SJSA1 (cell line): Measurements from ENCODE around the gene PATZ1. TPM values are rescaled to one million over a fixed set of nuclear protein-coding genes. Genes with fewer than 3 reads are reported as not detected.
"Not testable (repeated sequence)": the region's sequence is repeated elsewhere in the genome, so short reads cannot be mapped to it uniquely, and the experiment has no call there.

Source experiments
- DNase-seq, 2 experiments: peaks; one replicate each; pipeline ENCODE4 v3.0.0-alpha.2; 2015 to 2020; ENCODE audit warnings: low spot score in 2 of 2, low read depth in 1 of 2
- H3K27ac ChIP-seq: fragments of 250-450 bp; sonication (Bioruptor Pico); 2 replicates; pipeline ENCODE4 v1.5.1; 2020; ENCODE audit warnings: mild to moderate bottlenecking, moderate library complexity
- H3K27me3 ChIP-seq: fragments of 250-450 bp; sonication (Bioruptor Pico); replicated peaks from 2 replicates; pipeline ENCODE4 v1.5.1; 2020; ENCODE audit warnings: mild to moderate bottlenecking, moderate library complexity
- H3K36me3 ChIP-seq: fragments of 250-450 bp; sonication (Bioruptor Pico); 2 replicates; pipeline ENCODE4 v1.5.1; 2020; ENCODE audit warnings: mild to moderate bottlenecking
- H3K4me1 ChIP-seq: fragments of 250-450 bp; sonication (Bioruptor Pico); replicated peaks from 2 replicates; pipeline ENCODE4 v1.6.1; 2021; ENCODE audit warnings: mild to moderate bottlenecking
- H3K4me3 ChIP-seq: fragments of 250-450 bp; sonication (Bioruptor Pico); 2 replicates; pipeline ENCODE4 v1.5.1; 2020; ENCODE audit warnings: mild to moderate bottlenecking
- H3K9me3 ChIP-seq: fragments of 250-450 bp; sonication (Bioruptor Pico); replicated peaks from 2 replicates; pipeline ENCODE4 v1.5.1; 2020; ENCODE audit warnings: mild to moderate bottlenecking
- total RNA-seq: library from RNA; depleted of rRNA; stranded (reverse); fragments of >200 nt; shearing (Covaris generic); gene quantifications from 2 replicates; pipeline ENCODE4 v1.2.3, GENCODE V29; 2014

The PATZ1 gene
- total RNA-seq, 1 experiment from 2014 or later, result 14.7 TPM

DNA sequence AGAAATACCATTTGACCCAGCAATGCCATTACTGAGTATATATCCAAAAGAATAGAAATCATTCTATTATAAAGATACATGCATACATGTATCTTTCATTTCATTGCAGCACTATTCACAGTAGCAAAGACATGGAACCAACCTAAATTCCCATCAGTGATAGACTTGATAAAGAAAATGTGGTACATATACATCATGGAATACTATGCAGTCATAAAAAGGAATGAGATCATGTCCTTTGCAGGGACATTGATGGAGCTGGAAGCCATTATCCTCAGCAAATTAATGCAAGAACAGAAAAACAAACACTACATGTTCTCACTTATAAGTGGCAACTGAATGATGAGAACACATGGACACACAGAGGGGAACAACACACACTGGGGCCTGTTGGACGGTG, 31.9 kb downstream of the PATZ1 start:
- H3K36me3 ChIP-seq, result not testable (repeated sequence)

DNA sequence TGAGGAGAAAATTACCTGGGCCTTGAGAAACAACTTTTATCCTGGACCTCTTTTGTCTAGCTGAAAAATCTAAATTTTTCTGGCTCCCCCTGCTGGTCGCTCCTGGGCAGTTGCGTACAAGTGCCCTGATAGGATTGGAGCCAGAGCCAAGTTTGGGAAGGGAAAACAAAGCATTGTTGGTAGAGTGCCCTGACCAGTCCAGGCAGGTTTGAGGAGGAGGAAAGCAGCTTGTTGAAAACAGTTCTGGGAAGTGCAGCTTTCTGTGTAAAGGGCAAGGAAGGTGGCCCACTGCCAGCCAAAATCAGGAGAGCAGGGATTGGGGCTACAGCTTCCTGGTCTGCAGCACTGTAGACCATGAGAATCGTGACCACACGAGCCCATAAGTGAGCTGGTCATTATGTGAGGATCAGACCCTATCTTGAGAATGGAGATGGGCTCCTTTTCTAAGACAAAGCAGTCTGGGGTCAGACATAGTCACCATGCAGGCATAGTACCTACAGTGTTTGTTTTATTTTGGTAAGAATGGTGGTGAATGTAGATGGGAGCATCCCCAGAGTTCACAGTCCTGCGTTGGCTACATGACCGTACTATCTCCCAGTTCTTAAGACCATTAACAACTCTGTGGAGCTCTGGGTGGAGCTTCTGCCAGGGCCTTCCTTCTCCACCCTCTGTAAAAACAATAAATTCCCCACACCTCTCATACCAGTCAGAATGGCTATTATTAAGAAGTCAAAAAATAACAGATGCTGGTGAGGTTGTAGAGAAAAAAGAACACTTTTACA, 32.6 kb downstream of the PATZ1 start:
- peak; percentile 42 to 56 for DNase-seq
- Histone ChIP-seq H3K36me3 (no peaks in the 10 kb centered on the region), H3K9me3 (peaks cover 3% of the 10 kb centered on the region; the same call in 1 of the 2 replicates), H3K27me3 (no peaks in the 10 kb centered on the region), H3K27ac (no peak overlapping the region), H3K4me3 (no peak overlapping the region), H3K4me1 (no peaks in the 10 kb centered on the region; the same call in 1 of the 2 replicates)

More for the DNA sequence above, 31.9 kb downstream of the PATZ1 start:
- H3K27me3 ChIP-seq, H3K4me3 ChIP-seq, H3K9me3 ChIP-seq, H3K4me1 ChIP-seq, H3K27ac ChIP-seq, DNase-seq: not testable (repeated sequence)

DNA sequence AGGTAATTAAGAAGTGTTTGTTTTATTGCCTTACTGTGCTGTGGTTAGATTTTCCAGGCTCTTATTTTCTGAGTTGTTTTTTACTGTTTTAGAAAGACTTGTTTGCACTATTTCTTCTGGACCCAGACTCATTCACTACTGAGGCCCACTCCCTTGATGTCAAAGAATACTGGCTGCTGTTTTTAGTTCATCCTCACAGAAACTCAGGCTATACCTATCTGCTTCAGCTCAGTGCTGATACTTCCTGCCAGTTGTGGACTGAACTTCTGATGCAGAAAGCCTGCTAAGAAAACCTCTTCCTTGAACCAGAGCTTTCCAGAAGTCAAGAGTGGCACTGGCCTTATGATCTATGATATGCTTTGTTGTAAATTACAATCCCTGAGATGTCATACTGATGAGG, 38.0 kb downstream of the PATZ1 start:
- H3K9me3 ChIP-seq, result no peaks in the 10 kb centered on the region
- H3K27me3 ChIP-seq, result no peaks in the 10 kb centered on the region
- DNase-seq, result no peak
- H3K4me1 ChIP-seq, result no peaks in the 10 kb centered on the region
- H3K4me3 ChIP-seq, result no peak overlapping the region
- no peak overlapping the region for H3K27ac ChIP-seq
- no peaks in the 10 kb centered on the region for H3K36me3 ChIP-seq

DNA sequence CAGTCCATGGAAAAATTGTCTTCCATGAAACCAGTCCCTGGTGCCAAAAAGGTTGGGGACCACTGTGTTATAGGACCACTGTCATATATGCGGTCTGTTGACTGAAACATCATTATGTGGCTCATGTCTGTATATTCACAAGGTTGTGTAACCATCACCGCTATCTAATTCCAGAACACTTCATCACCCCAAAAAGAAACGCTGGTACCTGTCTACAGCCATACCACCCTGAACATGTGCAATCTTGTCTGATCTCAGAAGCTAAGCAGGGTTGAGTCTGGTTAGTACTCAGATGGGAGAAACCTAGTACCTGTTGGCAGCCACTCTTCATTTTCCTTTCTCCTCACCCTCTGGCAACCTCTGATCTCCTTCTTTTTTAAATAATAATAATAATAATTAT, 41.0 kb downstream of the PATZ1 start:
- H3K4me1 ChIP-seq, result no peaks in the 10 kb centered on the region
- no peaks in the 10 kb centered on the region for H3K9me3 ChIP-seq
- no peak overlapping the region for H3K27ac ChIP-seq
- H3K36me3 ChIP-seq, result no peaks in the 10 kb centered on the region
- DNase-seq, result no peak
- peaks cover 9% of the 10 kb centered on the region for H3K27me3 ChIP-seq
- H3K4me3 ChIP-seq, result no peak overlapping the region

DNA sequence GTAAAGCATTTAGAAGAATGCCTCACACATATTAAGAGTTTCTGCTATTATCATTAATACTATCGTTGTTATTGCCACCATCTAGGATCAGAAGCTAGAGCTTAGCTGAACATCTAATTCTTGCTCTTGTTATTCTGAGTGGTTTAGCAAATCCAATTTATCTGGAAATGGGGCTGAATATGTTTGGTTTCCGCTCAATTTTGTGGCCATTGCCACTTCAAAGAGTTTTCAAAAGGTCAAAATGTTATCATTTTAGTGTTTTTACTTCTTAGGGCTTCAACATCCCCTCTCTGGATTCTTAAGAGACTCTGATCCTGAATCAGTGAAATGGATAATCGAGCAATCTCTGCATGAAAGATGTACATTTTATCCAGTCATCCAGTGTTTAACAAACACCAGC, 43.6 kb downstream of the PATZ1 start:
- Histone ChIP-seq H3K27ac (no peak overlapping the region), H3K36me3 (no peaks in the 10 kb centered on the region), H3K9me3 (no peaks in the 10 kb centered on the region), H3K4me3 (no peak overlapping the region), H3K27me3 (peaks cover 9% of the 10 kb centered on the region), H3K4me1 (no peaks in the 10 kb centered on the region)
- DNase-seq, result no peak

DNA sequence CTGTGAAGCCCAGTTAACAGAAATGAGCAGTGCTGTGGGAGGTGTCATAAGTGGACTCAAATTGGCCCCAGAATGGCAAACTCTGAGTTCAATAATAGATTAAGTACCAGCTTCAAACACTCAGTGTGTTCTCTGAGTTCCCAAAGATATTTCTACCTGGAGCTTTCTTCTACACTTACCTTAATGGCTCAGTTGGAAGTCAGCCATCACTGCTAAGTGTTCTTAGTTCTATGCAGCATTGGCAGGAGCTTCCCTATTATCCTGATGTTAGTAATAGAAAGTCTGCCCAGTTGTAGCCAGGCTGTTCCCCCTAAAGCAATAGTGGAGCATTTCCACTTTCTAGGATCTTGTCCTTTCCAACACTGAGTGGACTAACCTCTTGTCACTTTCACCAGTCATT, 44.1 kb downstream of the PATZ1 start:
- no peak for DNase-seq
- Histone ChIP-seq H3K27ac (no peak overlapping the region), H3K36me3 (no peaks in the 10 kb centered on the region), H3K4me3 (no peak overlapping the region), H3K27me3 (peaks cover 9% of the 10 kb centered on the region), H3K9me3 (no peaks in the 10 kb centered on the region), H3K4me1 (no peaks in the 10 kb centered on the region)

DNA sequence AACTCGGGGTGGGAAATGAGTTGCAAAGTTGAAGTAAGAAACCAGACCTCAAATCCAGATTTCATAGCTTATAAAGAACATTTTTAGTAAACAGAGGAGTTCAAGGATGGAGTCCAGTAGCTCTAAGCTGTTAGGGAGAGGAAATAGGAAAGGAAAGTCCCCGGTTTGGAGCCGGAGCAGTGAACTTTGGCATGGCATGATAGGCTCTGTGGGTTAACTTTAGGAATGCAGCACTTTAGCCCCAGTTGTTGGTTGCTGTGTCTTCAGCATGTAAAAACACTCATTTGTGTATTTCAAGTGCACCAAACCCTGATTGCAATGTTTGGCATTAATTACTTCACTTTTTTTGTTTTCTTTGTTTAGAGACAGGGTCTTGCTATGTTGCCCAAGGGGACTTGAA, 45.2 kb downstream of the PATZ1 start:
- no peak for DNase-seq
- no peak overlapping the region for H3K27ac ChIP-seq
- H3K36me3 ChIP-seq, result no peaks in the 10 kb centered on the region
- H3K27me3 ChIP-seq, result peaks cover 9% of the 10 kb centered on the region
- no peaks in the 10 kb centered on the region for H3K4me1 ChIP-seq
- H3K4me3 ChIP-seq, result no peak overlapping the region
- H3K9me3 ChIP-seq, result no peaks in the 10 kb centered on the region

DNA sequence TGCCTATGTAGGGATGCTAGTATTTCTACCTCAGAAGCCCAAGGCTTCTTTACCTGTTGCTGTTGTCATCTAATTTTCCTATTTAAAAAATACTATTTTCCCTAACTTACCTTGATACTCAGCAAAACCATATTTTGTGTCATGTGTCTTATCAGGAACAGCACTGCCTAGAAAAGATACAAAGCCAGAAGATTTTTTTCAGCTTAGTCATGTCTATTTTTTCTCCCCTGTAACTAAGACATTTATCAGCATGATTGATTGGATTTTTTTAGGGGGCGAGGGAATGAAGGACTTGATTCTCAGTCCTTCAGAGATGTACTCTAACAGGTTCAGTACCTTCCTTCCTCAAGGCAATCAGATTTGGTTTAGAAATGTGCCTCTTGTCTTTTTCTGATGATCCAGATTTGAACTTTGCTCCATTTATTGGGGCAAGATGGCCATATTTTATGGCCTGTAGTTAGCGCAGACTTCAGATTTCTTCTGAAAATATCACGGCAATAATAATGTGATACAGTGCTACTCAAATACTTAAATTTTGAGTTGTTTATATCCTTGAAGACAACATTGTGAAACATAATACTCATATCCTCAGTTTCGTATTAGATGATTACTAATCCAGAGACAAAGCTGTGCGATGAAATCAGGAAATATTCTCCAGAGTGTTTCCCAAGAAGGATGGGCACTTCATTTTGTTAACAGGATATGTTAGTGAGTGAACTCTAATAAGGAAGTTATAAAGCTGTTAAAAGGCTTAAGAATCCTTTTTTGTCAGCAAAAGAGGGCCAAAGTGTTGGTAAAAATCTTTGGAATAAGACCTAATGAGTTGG, 50.1 kb downstream of the PATZ1 start:
- DNase-seq, result no peak
- H3K4me1 ChIP-seq, result peaks cover 13% of the 10 kb centered on the region
- no peak overlapping the region for H3K27ac ChIP-seq
- no peaks in the 10 kb centered on the region; the same call in 1 of the 2 replicates for H3K27me3 ChIP-seq
- no peaks in the 10 kb centered on the region for H3K36me3 ChIP-seq
- H3K4me3 ChIP-seq, result no peak overlapping the region
- no peaks in the 10 kb centered on the region for H3K9me3 ChIP-seq

DNA sequence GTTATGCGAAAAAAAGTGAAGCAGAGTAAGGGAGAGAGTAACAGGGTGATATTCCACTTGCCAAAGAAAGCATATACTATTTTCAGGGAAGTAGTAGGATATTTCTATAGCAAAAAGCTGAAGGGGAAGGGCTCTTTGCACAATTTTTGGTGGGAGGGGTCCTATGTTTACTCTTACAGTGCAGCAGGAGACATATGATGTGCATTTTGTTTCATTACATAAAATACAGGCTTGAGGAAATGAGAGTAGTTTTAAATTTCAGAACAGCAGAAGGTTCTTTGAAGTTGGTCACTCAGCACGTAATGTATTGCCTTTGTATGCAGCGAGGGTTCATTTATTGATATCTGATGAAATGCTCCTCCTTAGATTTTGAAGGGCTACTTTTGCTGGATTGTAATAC, 50.8 kb downstream of the PATZ1 start:
- no peak overlapping the region for H3K4me3 ChIP-seq
- H3K27me3 ChIP-seq, result no peaks in the 10 kb centered on the region
- H3K27ac ChIP-seq, result no peak overlapping the region
- no peak for DNase-seq
- H3K4me1 ChIP-seq, result peaks cover 16% of the 10 kb centered on the region
- no peaks in the 10 kb centered on the region for H3K36me3 ChIP-seq
- H3K9me3 ChIP-seq, result no peaks in the 10 kb centered on the region

DNA sequence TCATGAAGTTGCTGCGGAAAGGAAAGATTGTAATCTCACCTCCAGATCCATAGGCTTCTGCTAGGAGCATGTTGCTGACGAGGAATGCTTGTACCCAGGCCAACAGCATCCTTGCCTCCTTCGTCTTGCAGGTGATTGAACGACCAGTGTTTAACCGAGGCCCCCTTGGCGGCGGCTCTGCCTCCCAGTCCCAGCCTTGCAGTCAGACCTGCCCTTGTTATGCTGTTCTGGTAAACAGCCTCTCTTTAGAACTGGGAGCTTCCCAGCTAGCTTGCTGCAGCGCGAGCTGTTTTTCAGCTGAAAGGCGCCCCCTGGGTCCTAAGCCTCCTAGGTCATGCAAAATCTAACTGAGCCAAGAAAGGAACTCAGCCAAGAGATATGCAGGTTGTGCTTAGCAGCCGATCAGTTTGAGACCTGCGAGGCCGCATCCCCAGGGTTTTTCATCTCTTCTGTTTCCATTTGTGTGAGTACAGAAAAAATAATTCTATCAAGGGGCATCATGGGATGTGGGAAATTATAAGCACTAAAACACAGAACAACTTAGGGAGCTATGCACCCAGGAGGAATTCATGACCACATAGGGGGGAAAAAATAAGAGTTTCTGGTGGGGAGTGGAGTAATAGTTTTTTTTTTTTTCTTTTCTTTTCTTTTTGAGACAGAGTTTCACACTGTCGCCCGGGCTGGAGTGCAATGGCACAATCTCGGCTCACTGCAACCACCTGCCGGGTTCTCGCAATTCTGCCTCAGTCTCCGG, 53.7 kb downstream of the PATZ1 start, which contains the start of gene PIK3IP1:
PIK3IP1 (minus strand) TSS at position 253 of the 754 bp plus-strand sequence; CDS start at position 109, 144 bp downstream.
- Histone ChIP-seq H3K9me3 (no peaks in the 10 kb centered on the region), H3K4me1 (peaks cover 16% of the 10 kb centered on the region), H3K27me3 (no peaks in the 10 kb centered on the region), H3K4me3 (peak within 1 kb of the TSS; percentile 19), H3K36me3 (no peaks in the 10 kb centered on the region), H3K27ac (no peak within 1 kb of the TSS)
- DNase-seq, result peak; percentile 65 to 81

DNA sequence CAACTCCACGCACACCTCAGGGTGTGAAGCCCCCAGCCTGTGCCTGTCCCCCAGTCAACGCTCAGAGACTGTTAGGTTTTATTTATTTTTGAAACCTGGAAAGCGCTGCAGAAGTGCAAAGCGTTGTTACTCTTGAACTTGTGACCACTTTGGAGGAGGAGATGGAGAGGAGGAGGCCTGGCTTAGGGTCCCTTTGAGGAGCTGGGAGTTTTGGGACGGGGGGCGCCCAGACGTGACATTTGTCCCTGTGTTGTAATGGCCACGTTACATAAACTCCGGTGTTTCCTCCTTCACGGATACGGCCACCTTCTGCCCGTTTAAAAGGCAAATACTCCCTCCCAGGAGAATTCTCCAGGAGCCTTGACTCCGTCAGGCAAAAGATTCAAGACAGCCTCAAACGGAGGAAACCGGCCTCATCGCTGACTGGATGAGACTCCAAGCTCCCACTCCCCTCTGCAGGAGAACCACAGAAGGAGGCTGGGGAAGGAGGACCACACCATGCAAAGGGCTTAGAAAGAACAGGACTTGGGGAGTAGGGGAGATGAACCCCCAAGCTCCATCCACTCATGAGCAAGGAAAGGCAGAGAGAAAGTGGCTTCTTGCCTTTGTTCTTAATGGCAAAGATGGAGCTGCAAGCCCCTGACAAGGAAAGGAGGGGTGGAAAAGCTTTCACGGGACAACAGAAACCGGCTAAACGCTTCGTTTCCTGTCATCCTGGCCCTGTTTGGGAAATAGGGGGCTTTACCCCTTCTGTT, 54.5 kb downstream of the PATZ1 start:
- no peaks in the 10 kb centered on the region for H3K27me3 ChIP-seq
- no peaks in the 10 kb centered on the region for H3K9me3 ChIP-seq
- H3K4me1 ChIP-seq, result peaks cover 16% of the 10 kb centered on the region
- DNase-seq, result peak in 1 of 2 experiments; percentile 29
- no peak overlapping the region for H3K27ac ChIP-seq
- H3K4me3 ChIP-seq, result peak overlapping the region; percentile 19
- H3K36me3 ChIP-seq, result no peaks in the 10 kb centered on the region

DNA sequence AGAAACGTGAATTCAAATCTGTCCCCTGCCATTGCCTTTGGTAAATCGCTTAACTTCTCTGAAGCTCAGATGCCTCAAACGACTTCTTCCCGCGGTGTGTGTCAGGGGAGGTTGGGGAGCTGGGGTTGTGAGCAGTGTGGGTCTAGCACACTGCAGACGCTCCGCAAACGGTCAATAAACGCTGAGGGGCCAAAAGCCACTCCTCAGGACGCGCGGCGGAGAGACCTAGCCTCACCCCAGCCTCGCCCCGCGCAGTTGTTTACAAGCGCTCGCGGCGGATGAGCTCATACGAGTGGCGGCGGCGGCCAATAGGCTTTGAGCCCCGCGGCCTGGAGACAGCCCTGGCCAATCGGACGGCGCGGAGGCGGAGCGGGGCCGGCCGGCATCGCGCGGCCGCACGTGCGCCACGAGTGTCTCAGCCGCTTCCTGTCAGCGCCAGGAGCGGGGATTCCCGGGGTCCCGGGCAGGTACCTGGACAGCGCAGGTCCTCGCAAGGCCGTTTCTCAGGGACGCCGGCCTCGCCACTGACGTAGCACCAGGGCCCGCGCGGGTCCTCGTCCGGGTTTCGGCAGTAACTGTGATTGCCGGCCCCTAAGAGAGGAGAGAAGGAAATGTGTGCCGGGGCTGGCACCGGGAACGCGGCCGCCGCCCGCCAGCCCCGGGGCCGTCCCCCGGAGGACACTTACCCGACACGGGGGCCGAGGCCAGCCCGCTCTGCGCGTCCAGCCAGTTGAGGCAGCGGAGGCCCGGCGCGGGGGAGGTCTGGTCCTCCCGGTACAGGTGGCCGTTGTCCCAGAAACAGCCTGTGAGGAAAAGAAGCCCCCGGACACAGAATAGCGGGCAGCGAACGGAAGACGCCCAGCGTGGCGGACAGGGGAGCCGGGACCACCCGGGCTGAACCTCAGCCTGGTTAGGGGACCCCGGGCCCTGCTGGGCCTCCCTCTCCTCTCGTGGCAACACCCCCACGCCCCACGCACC, 55.4 kb downstream of the PATZ1 start:
- Histone ChIP-seq H3K9me3 (no peaks in the 10 kb centered on the region), H3K4me3 (peak overlapping the region; percentile 51), H3K27me3 (no peaks in the 10 kb centered on the region), H3K4me1 (peaks cover 16% of the 10 kb centered on the region), H3K36me3 (no peaks in the 10 kb centered on the region), H3K27ac (peak overlapping the region; percentile 62)
- peak; percentile 85 to 88 for DNase-seq
